GM21360 (cell line): ENCODE data around the gene GDF9.

ENCODE experiments used
- ATAC-seq: cut with Tn5 transposase; IDR thresholded peaks from one replicate; pipeline ENCODE4 v1.9.1; 2021; ENCODE audit warnings: mild to moderate bottlenecking, moderate library complexity; ENCODE audit not compliant: unreplicated experiment

Gene GDF9

GRCh38 chr5:132838516-132839282 is 27.6 kb downstream of the GDF9 start:
- no peak for ATAC-seq

- no peak for ATAC-seq
Observed at GRCh38 chr5:132837868-132838267, 28.4 kb downstream of the GDF9 start.

DNA sequence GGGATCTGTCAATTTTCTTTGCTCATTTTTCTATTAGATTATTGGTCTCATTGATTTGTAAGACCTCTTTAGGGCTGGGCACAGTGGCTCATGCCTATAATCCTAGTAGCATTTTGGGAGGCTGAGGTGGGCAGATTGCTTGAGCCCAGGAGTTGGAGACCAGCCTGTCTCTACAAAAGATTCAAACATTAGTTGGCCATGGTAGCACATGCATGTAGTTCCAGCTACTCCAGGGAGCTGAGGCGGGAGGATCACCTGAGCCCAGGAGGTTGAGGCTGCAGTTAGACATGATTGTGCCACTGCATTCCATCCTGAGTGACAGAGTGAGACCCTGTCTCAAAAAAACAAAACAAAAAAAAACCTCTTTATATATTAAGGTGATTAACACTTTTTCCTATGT is 29.4 kb downstream of the GDF9 start:
- ATAC-seq: no peak

GRCh38 chr5:132834057-132834456 is 32.2 kb downstream of the GDF9 start:
- no peak for ATAC-seq

DNA sequence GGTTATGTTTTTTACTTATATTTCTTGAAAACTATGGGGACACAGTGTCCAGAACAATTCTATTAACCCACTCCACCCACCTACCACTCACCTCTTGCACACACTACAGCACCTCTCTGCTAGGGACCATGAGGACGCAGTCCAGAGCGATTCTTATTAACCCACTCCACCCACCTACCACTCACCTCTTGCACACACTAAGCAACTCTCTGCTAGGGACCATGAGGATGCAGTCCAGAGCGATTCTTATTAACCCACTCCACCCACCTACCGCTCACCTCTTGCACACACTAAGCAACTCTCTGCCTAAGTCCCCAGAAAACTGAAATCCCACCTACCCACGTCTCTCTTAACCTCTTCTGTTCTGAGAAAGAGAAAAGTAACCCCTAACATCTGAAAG is 33.7 kb downstream of the GDF9 start:
- ATAC-seq: no peak

DNA sequence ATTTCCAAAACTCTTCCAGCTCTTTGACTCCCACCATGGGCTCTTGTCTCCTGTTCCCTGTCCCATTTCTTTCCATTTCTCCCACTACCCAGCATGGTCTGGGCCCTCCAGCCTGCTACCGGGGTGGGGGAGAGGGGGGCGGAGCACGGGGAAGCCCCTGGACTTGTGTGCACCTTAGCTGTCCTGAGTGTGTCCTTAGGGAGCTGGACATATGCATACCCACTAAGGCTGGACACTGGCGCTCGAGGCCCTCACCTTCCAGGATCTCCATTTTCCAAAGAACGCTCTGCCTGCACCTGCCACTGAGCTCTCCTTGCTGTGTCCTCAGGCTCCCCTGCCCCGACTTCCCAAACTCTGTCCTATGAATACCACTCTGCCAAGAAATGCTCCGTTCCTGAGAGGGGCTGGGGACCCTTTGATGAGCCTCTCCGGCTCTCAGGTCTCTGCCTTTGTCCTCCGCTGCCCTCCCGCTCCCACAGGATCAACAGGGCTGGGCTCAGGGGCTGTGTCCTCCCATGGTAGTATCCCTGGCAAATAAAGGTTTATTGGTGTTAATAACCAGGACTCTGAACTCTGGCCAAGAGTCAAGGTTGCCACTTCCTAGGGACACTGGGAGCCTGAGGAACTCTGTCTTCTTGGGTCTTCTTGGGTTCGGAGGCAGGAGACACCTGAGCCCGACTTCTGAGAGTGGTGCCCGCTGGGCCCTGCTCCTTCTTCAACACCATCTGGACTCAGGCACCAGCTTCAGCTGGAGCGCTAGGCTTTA is 35.0 kb downstream of the GDF9 start:
- no peak for ATAC-seq

- ATAC-seq: peak; percentile 58
Observed at GRCh38 chr5:132830436-132831094, 35.7 kb downstream of the GDF9 start, which contains the start of gene SHROOM1. Gene SHROOM1, minus strand, starts transcription at chr5:132830647. Its CDS starts 4,507 bp downstream, at chr5:132826140.

DNA sequence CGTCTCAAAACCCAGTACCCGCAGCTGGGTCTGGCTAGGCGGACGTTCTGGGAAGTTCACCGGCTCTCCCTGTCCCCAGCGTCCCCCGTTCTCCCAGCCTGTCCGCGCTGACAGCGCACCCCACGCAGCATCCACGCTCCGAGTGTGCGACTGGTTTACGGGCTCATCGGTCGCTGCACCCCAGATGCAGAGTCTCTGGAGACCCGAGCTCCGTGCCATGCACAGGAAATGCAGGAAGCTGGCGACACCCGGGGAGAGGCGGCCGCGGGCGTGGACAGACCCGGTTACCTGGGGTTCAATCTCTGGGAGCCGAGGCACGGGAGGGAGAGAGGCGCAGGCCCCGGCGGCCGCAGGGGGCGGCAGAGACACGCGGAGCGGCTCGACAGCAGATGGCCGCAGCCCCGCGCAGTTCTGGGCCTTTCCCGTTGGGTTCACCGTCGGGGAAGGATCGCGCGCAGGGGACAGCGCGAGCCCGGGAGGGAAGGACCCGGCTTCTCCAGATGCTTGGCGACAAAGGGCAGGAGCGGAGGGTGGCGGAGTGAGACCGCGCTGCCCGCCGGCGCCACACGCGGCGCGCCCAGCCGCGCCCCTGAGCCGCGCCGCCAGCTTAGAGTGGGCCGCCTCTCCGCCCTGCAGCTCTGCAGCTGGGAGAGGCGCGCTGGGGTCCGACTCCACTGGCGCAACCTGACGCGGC is 36.4 kb downstream of the GDF9 start:
- peak; percentile 71 for ATAC-seq

DNA sequence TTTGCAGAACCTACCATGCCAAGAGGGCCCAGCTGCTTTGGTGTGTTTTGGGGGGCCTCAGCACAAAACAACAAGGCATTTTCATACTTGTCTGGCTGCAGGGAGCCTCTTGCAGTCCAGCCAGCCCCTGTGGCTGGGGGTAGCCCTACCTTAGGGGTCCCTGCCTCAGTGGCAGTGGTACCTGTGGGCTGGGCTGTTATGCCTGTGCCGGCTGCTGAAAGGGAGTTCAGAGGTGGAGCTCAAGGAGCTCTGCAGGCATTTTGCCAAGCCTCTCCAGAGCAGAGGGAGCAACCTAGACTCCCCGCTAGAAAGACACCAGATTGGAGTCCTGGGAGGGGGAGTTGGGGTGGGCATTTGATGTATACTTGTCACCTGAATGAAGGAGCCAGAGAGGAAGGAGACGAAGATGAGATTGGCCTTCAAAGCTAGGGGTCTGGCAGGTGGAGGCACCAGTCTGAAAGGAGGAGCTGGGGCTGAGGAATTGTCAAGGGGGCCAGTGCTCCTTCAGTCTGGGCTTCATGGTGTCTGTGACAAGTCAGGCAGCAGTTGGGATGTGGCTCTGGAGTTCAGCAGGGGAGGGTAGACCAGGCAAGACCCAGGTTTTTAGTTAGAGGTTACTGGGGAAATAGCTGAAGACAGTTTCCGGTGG is 37.3 kb downstream of the GDF9 start:
- no peak for ATAC-seq

DNA sequence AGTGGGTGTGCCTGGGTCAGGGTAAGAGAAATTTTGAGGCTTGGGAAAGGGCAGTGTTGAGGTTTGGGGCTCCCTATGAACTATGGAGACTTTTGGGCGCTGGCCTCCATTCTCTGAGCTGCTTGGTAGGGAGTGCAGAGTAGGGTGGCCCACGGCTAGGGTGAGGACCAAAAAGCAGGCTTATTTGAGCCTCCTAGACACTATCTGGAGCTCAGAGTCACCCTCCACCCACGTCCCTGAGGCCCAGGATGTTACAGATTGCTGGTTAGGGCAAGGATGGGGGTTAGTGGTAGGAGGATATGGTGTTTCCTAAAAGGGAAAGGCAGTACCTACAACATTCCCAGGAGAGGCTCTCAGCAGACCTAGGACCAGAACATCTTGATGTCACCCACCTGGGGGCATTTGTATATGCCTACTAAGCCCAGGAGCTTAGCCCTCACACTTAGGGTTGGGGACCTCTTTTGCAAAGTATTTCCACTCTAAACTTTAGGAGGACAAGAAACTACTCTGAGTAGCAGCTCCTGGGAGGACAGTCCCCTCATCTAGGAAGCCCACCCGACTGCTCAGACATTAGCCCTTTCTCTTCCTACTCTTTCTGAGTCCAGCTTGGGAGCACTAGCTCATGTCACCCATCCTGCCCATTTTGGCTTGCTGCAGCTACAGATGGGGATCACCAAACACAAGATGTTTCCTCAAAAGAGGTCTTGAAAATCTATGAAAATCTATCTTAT is 38.2 kb downstream of the GDF9 start:
- ATAC-seq: no peak

DNA sequence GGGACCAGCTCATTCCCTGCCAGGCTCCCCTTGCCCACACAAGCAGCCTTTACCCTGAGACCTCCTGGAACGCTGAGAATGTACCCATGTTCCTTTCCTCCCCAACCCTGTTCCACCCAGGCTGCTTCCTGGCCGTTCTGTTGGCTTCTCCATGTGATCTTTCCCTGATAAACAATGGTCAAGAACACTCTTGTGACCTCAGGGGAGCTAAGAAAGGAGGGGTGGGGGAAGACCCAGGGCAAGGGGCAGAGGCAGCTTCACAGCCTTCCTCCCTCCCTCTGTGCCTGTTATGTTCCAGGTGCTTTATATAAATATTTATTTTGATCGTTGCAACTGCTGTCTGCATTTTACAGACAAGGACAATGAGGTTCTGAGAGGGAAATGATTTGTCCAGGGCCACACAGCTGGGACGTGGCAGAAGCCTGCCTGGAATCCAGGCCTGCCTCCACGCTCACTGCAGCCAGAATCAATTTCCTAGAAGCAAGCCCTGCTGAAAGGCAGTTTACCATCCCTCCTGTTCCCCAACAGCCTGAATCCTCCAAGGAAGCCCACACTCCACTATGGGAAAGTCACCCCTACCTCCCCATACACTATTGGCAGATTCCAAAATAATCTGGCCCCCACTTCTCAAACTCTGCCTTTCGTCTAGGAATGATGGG is 39.7 kb downstream of the GDF9 start:
- ATAC-seq: no peak

- ATAC-seq: no peak
Observed at GRCh38 chr5:132825834-132826391, 40.4 kb downstream of the GDF9 start.

DNA sequence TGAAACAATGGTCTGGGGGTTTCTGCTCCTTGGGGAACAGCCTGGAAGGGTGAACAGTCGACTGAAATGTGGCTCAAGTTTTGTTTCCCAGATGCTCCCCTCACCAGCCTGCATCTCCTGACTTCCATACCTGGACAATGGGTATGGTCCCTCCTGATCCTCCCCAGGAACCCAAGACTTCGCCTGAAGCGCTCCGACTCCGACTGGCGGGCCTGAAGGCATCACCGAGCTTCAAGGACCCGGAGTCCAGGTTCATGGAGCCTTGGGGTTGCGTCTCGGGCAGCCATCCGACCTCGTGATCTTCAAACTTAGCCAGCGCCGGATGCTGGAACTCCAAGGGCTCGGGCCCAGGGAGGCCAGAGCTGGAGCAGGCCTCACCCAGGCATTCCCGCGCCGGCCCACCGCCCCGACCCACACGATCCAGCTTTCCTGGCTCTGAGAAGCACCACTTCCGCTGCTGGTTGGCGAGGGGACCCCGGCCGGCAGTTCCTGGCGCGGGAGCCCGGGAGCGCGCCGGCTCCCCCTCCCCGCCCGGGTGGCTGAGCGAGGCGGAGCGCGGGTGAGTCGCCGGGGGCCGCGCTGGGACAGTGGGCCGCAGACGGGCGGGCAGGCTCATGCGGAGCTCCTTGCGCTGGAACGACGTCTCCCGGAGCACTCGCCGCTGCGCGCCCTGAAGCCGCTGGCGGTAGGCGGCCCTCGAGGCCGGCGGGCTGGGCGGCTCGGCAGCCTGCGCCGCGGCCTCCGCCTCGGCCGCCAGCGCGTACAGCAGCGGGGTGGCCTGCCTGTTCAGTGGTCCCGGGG is 41.0 kb downstream of the GDF9 start:
- no peak for ATAC-seq

DNA sequence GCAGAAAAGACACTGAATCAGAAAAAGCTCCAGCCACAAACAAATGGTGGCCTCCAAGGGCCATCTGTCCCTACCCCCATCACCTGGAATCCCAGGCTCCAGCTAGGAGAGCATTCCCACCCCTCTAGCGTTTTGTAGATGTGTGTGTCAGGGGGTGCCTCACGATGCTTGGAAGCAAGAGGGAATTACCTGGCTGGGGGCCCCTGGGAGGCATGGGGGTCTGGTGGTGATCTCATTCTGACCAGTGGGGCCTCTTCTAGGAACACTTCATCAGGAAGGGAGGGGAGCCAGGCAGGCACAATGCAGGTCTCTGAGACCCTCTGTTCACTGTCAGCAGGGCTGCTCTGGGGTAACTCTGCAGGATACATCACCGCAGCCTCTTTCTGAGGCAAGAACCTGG is 41.8 kb downstream of the GDF9 start:
- no peak for ATAC-seq

GRCh38 chr5:132823481-132824050 is 42.7 kb downstream of the GDF9 start:
- ATAC-seq: no peak

GRCh38 chr5:132822650-132823480 is 43.4 kb downstream of the GDF9 start:
- ATAC-seq: no peak

- no peak for ATAC-seq
Observed at GRCh38 chr5:132821791-132822190, 44.5 kb downstream of the GDF9 start.
